B cell (primary cell): ENCODE results near the gene C1orf74. TPM values are rescaled to one million over a fixed set of nuclear protein-coding genes. Genes with fewer than 3 reads are reported as not detected.

Source experiments
- ATAC-seq: fragments of 200-7000 bp; cut with Tn5 transposase; one replicate; pipeline ENCODE4 v1.10.0; 2021; ENCODE audit warnings: low read depth, mild to moderate bottlenecking, moderate number of reproducible peaks, moderate library complexity
- CTCF ChIA-PET: fragments of 350-600 bp; sonication (Branson Sonifier 250); formaldehyde crosslinking; loops from one replicate; lab custom pipeline; 2021; ENCODE audit warnings: antibody characterized with exemption, inconsistent platforms; lab: Charles Lee
- POLR2A ChIA-PET: fragments of 350-600 bp; sonication (Branson Sonifier 250); formaldehyde crosslinking; loops from one replicate; lab custom pipeline; 2021; ENCODE audit warnings: antibody characterized with exemption; lab: Charles Lee
- DNase-seq: peaks from one replicate; pipeline ENCODE4 v3.0.0; 2013
- H2AFZ ChIP-seq: 2 replicates; pipeline ENCODE4 v1.6.1; 2012; ENCODE audit warnings: mild to moderate bottlenecking, low read depth, low read length; ENCODE audit not compliant: insufficient read depth, poor library complexity, severe bottlenecking
- H3K27ac ChIP-seq, 2 donors: 1 replicate in 1 of 2; 2 replicates in 1 of 2; pipeline ENCODE4 v1.5.1; 2012 to 2013; ENCODE audit warnings: low read length in 2 of 2, mild to moderate bottlenecking in 2 of 2, moderate library complexity in 1 of 2
- H3K27me3 ChIP-seq, 4 experiments: fragments of 200-600 bp in 1 of 4; sonication (generic) in 1 of 4; replicated peaks in 1 of 4; 1 replicate in 2 of 4; 2 replicates in 2 of 4; pipeline versions ENCODE4 v1.6.1 to v1.7.0; 2013 to 2016; ENCODE audit warnings: low read length in 3 of 4, mild to moderate bottlenecking in 2 of 4, mixed read lengths in 1 of 4, moderate library complexity in 1 of 4; ENCODE audit not compliant: insufficient read depth in 4 of 4, control insufficient read depth in 3 of 4; ENCODE audit errors: control extremely low read depth in 1 of 4
- H3K36me3 ChIP-seq, 2 experiments: replicated peaks in 1 of 2; 1 replicate in 1 of 2; 2 replicates in 1 of 2; pipeline versions ENCODE4 v1.6.1 to v1.7.1; 2013; ENCODE audit warnings: low read length in 1 of 2; ENCODE audit not compliant: insufficient read depth in 2 of 2, control insufficient read depth in 1 of 2; ENCODE audit errors: control extremely low read depth in 1 of 2, extremely low read depth in 1 of 2
- H3K4me1 ChIP-seq, 2 donors: fragments of 200-600 bp in 1 of 2; sonication (generic) in 1 of 2; 1 replicate in 1 of 2; 2 replicates in 1 of 2; pipeline versions ENCODE4 v1.5.1 to v1.6.1; 2013 to 2017; ENCODE audit warnings: low read length in 2 of 2; ENCODE audit not compliant: control insufficient read depth in 2 of 2, insufficient read depth in 2 of 2
- H3K4me2 ChIP-seq: replicated peaks from 2 replicates; pipeline ENCODE3; 2012; ENCODE audit warnings: mild to moderate bottlenecking, low read depth, low read length; ENCODE audit not compliant: poor library complexity, severe bottlenecking
- H3K4me3 ChIP-seq, 5 experiments: fragments of 200-600 bp in 1 of 5; sonication (generic) in 1 of 5; 1 replicate in 3 of 5; 2 replicates in 2 of 5; pipeline versions ENCODE4 v1.5.1 to v1.7.0; 2011 to 2016; ENCODE audit warnings: low read length in 4 of 5, mild to moderate bottlenecking in 4 of 5, low read depth in 2 of 5, control low read depth in 1 of 5, moderate library complexity in 1 of 5; ENCODE audit not compliant: insufficient read depth in 1 of 5; ENCODE audit errors: control extremely low read depth in 1 of 5, extremely low read depth in 1 of 5
- H3K79me2 ChIP-seq: fragments of 200-600 bp; sonication (generic); one replicate; pipeline ENCODE4 v1.6.0; 2016; ENCODE audit warnings: low read length; ENCODE audit not compliant: control insufficient read depth, insufficient read depth
- H3K9ac ChIP-seq: fragments of 200-600 bp; sonication (generic); 2 replicates; pipeline ENCODE4 v1.6.1; 2017; ENCODE audit warnings: mild to moderate bottlenecking, low read length, moderate library complexity
- H3K9me3 ChIP-seq, 3 donors: one replicate each; pipeline versions ENCODE4 v1.6.1 to v1.7.1; 2013; ENCODE audit warnings: low read length in 2 of 3; ENCODE audit not compliant: control insufficient read depth in 2 of 3, insufficient read depth in 1 of 3; ENCODE audit errors: control extremely low read depth in 1 of 3
- H4K20me1 ChIP-seq: 2 replicates; pipeline ENCODE4 v1.6.0; 2012; ENCODE audit warnings: mild to moderate bottlenecking, low read length; ENCODE audit not compliant: insufficient read depth, control insufficient read depth, poor library complexity, severe bottlenecking
- H3K27ac Mint-ChIP-seq: one replicate; pipeline ENCODE4 v1.8.0; 2021; ENCODE audit warnings: mixed read lengths
- H3K27me3 Mint-ChIP-seq: one replicate; pipeline ENCODE4 v1.8.0; 2021; ENCODE audit warnings: mixed read lengths
- H3K4me1 Mint-ChIP-seq: one replicate; pipeline ENCODE4 v1.8.0; 2021; ENCODE audit warnings: mixed read lengths
- H3K4me3 Mint-ChIP-seq: one replicate; pipeline ENCODE4 v1.8.0; 2021; ENCODE audit warnings: mixed read lengths
- H3K9me3 Mint-ChIP-seq: one replicate; pipeline ENCODE4 v1.8.0; 2022; ENCODE audit warnings: mixed read lengths; ENCODE audit not compliant: insufficient read depth
- CTCF ChIP-seq: fragments of 200-600 bp; IDR thresholded peaks from one replicate; pipeline ENCODE4 v1.8.0; 2022; ENCODE audit warnings: antibody characterized with exemption, mild to moderate bottlenecking
- EZH2 ChIP-seq: IDR thresholded peaks from 2 replicates; pipeline ENCODE4 v1.6.1; 2012; ENCODE audit warnings: borderline replicate concordance, low read depth, mild to moderate bottlenecking, moderate library complexity, low read length; ENCODE audit not compliant: insufficient read depth, poor library complexity, severe bottlenecking
- WGBS: methylation state at CpG from one replicate; pipeline ENCODE4 v1.1.5; 2013; ENCODE audit warnings: missing lambda C conversion rate; ENCODE audit not compliant: insufficient coverage; 5-methylcytosine and 5-hydroxymethylcytosine counted together
- intact Hi-C: fragments of 100-400 bp; cut with micrococcal nuclease; formaldehyde crosslinking; loops from one replicate; pipeline ENCODE4 v1.10.0; 2022
- polyA plus RNA-seq: library from polyadenylated mRNA; depleted of rRNA; stranded (reverse); fragments of >200 nt; gene quantifications from 2 replicates; pipeline ENCODE4 v1.2.3, GENCODE V29; 2012
- total RNA-seq, 2 donors: library from RNA; stranded (reverse); fragments of 120-200 nt in 1 of 2; gene quantifications; 1 replicate in 1 of 2; 2 replicates in 1 of 2; pipeline versions ENCODE4 v1.2.3 to v1.2.4, GENCODE V29; 2013 to 2022

Gene C1orf74
- total and polyA plus RNA-seq, 2 donors (not counting 1 experiment from before 2014, with no cell fraction given) = 0.49 to 3.4 TPM

- Histone ChIP-seq H3K4me2 (peak overlapping the region; percentile 46), H3K4me1 (peaks cover 39 to 55% of the 10 kb centered on the region in 2 donors), H3K27ac (peak overlapping the region; percentile 19 to 77), H3K79me2 (peaks cover 14% of the 10 kb centered on the region), H4K20me1 (no peaks in the 10 kb centered on the region), H3K27me3 (no peaks in the 10 kb centered on the region), H3K4me3 (no peak overlapping the region), H2AFZ (peak overlapping the region; percentile 65), H3K9me3 (no peaks in the 10 kb centered on the region), H3K36me3 (no peaks in the 10 kb centered on the region), H3K9ac (peak overlapping the region; percentile 17)
- Mint-ChIP-seq H3K4me1 (peaks cover 48% of the 10 kb centered on the region), H3K27me3 (no peaks in the 10 kb centered on the region), H3K9me3 (no peaks in the 10 kb centered on the region), H3K27ac (peak overlapping the region; percentile 95), H3K4me3 (peak overlapping the region; percentile 74)
- CTCF ChIA-PET = interaction anchor here (0.8 to 1.0 kb wide), 4 partner anchors 16 to 182 kb away, joined by 3 to 5 read pairs (median 4); no protein-coding TSS in a partner anchor
- DNase-seq = peak; percentile 41
- no peak for ATAC-seq
- POLR2A ChIA-PET = interaction anchor here (2.4 kb wide), 1 partner anchor 17 kb away, joined by 9 read pairs; no protein-coding TSS in a partner anchor
- no peak for TF ChIP-seq CTCF
- no peak for TF ChIP-seq EZH2
- WGBS = 50% methylated on average over 1 of the region's 5 CpGs
- intact Hi-C loops = loop anchor here (10.0 kb wide), 1 partner anchor 77 kb away; the partner anchor contains the start of gene G0S2
Observed at GRCh38 chr1:209751627-209752231, 32.6 kb downstream of the C1orf74 start.

GRCh38 chr1:209749670-209750323 lies 34.6 kb downstream of the C1orf74 start:
- POLR2A ChIA-PET = no interaction called here
- Histone ChIP-seq H3K4me2 (no peak overlapping the region), H3K27ac (no peak overlapping the region), H3K79me2 (peaks cover 7% of the 10 kb centered on the region), H4K20me1 (no peaks in the 10 kb centered on the region), H3K4me1 (peaks cover 29 to 38% of the 10 kb centered on the region in 2 donors), H3K9me3 (no peaks in the 10 kb centered on the region), H2AFZ (no peak overlapping the region), H3K4me3 (no peak overlapping the region), H3K27me3 (no peaks in the 10 kb centered on the region), H3K9ac (no peak overlapping the region), H3K36me3 (no peaks in the 10 kb centered on the region)
- H3K4me1 Mint-ChIP-seq = peaks cover 35% of the 10 kb centered on the region
- intact Hi-C loops = loop anchor here (5.0 to 10.0 kb wide), 2 partner anchors 75 to 578 kb away; partner anchors contain the start of genes G0S2 and HHAT
- no peak overlapping the region for H3K4me3 Mint-ChIP-seq
- no peaks in the 10 kb centered on the region for H3K9me3 Mint-ChIP-seq
- CTCF ChIA-PET = interaction anchor here (2.6 to 3.2 kb wide), 4 partner anchors 10 to 180 kb away, joined by 11 to 48 read pairs (median 21); no protein-coding TSS in a partner anchor
- DNase-seq (no peak), ATAC-seq (no peak)
- TF ChIP-seq CTCF = no peak
- TF ChIP-seq EZH2 = no peak
- 71% methylated on average over 1 of the region's 6 CpGs for WGBS
- no peaks in the 10 kb centered on the region for H3K27me3 Mint-ChIP-seq
- H3K27ac Mint-ChIP-seq = no peak overlapping the region
